Activated naive CD8-positive, alpha-beta T cell treated with anti-CD3 and anti-CD28 coated beads, Interleukin-2, amount 10 ng/mL, durations not matched to agents 7 days and 5 days (primary cell): ENCODE data around the gene CYP1A1. TPM values are rescaled to one million over a fixed set of nuclear protein-coding genes. Genes with fewer than 3 reads are reported as not detected.

Source experiments
- ATAC-seq: fragments of 150-1000 bp; cut with Tn5 transposase; one replicate; pipeline ENCODE4 v1.10.0; 2021; ENCODE audit warnings: low read depth, moderate library complexity
- POLR2A ChIA-PET: fragments of 350-600 bp; sonication (Branson Sonifier 250); formaldehyde crosslinking; loops from one replicate; lab custom pipeline; 2021; ENCODE audit warnings: antibody characterized with exemption; lab: Charles Lee
- DNase-seq: peaks from one replicate; pipeline ENCODE4 v3.0.0; 2021
- H3K27ac Mint-ChIP-seq: one replicate; pipeline ENCODE4 v1.8.0; 2022; ENCODE audit warnings: mild to moderate bottlenecking, mixed read lengths
- H3K27me3 Mint-ChIP-seq: one replicate; pipeline ENCODE4 v1.8.0; 2022; ENCODE audit warnings: mild to moderate bottlenecking, moderate library complexity, mixed read lengths
- H3K36me3 Mint-ChIP-seq: one replicate; pipeline ENCODE4 v1.8.0; 2021; ENCODE audit warnings: mild to moderate bottlenecking, mixed read lengths
- H3K4me1 Mint-ChIP-seq: one replicate; pipeline ENCODE4 v1.8.0; 2021; ENCODE audit warnings: mixed read lengths
- H3K4me3 Mint-ChIP-seq: one replicate; pipeline ENCODE4 v1.8.0; 2022; ENCODE audit warnings: mild to moderate bottlenecking, moderate library complexity, mixed read lengths
- H3K9me3 Mint-ChIP-seq: one replicate; pipeline ENCODE4 v1.8.0; 2021; ENCODE audit warnings: mixed read lengths
- total RNA-seq, 2 experiments: library from RNA; stranded (reverse); gene quantifications; one replicate each; pipeline ENCODE4 v1.2.3, GENCODE V29; 2021

CYP1A1 gene
- 10 to 100 TPM; 12.0 to 12.4 TPM for total RNA-seq

- Mint-ChIP-seq H3K4me1 (peaks cover 20% of the 10 kb centered on the region), H3K4me3 (peak within 1 kb of the TSS; percentile 79), H3K27me3 (peaks cover 4% of the 10 kb centered on the region), H3K36me3 (no peaks in the 10 kb centered on the region), H3K9me3 (no peaks in the 10 kb centered on the region), H3K27ac (peak within 1 kb of the TSS; percentile 90)
- peak; percentile 45 for DNase-seq
- no peak for ATAC-seq
- POLR2A ChIA-PET, result interaction anchor here (0.7 to 2.1 kb wide), 10 partner anchors 26 to 110 kb away, joined by 3 to 8 read pairs (median 4); partner anchors contain the start of gene EDC3
These were observed at the start of gene CYP1A1 for GRCh38 chr15:74725225-74725774. TSS of gene CYP1A1 (minus strand) at chr15:74725528. CDS start at chr15:74723097, 2,431 bp downstream.

- Mint-ChIP-seq H3K4me1 (peaks cover 44% of the 10 kb centered on the region), H3K36me3 (peaks cover 2% of the 10 kb centered on the region), H3K4me3 (no peak overlapping the region), H3K27me3 (no peaks in the 10 kb centered on the region), H3K9me3 (no peaks in the 10 kb centered on the region), H3K27ac (peak overlapping the region; percentile 67)
- POLR2A ChIA-PET, result interaction anchor here (0.6 to 21.9 kb wide), 2 partner anchors 19 to 71 kb away, joined by 4 to 709 read pairs; no protein-coding TSS in a partner anchor
- no peak for ATAC-seq
- no peak for DNase-seq
These were observed 48.5 kb upstream of the CYP1A1 start for GRCh38 chr15:74773731-74774252.

DNA sequence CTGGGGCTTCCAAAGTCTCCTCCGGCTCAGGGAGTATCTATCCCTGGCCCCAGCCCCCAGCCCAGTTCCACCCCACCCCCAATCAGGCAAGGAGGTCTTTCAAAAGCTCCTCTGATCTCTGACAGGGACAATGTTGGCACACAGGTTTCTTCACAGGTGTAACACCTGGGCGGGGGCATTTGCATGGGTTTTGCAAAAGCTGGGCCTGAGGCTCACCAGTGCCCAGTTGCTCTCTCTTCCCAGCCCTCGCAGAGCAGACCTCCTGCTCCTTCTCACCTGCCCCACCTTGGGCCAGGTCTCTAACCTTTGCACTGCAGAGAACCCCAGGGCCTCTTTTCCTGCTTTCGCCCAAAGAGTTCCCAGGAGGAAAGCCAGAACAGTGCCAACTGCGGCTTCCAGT, 48.0 kb upstream of the CYP1A1 start:
- no peaks in the 10 kb centered on the region for H3K36me3 Mint-ChIP-seq
- H3K9me3 Mint-ChIP-seq, result no peaks in the 10 kb centered on the region
- no peak for DNase-seq
- no peak overlapping the region for H3K27ac Mint-ChIP-seq
- H3K27me3 Mint-ChIP-seq, result no peaks in the 10 kb centered on the region
- H3K4me1 Mint-ChIP-seq, result peaks cover 42% of the 10 kb centered on the region
- POLR2A ChIA-PET, result interaction anchor here (21.9 kb wide), 1 partner anchor 19 kb away, joined by 709 read pairs; no protein-coding TSS in a partner anchor
- no peak overlapping the region for H3K4me3 Mint-ChIP-seq
- no peak for ATAC-seq

GRCh38 chr15:74770211-74770903, 45.0 kb upstream of the CYP1A1 start:
- H3K9me3 Mint-ChIP-seq, result no peaks in the 10 kb centered on the region
- no peaks in the 10 kb centered on the region for H3K27me3 Mint-ChIP-seq
- no peak overlapping the region for H3K27ac Mint-ChIP-seq

GRCh38 chr15:74769463-74770025, 44.2 kb upstream of the CYP1A1 start:
- ATAC-seq, result no peak

More at GRCh38 chr15:74770211-74770903, 45.0 kb upstream of the CYP1A1 start:
- H3K4me1 Mint-ChIP-seq, result peaks cover 17% of the 10 kb centered on the region
- ATAC-seq (no peak), DNase-seq (no peak)
- no peaks in the 10 kb centered on the region for H3K36me3 Mint-ChIP-seq
- POLR2A ChIA-PET, result interaction anchor here (0.8 to 21.9 kb wide), 7 partner anchors 10 to 181 kb away, joined by 3 to 709 read pairs (median 5); partner anchors contain the start of gene CSK
- H3K4me3 Mint-ChIP-seq, result no peak overlapping the region

GRCh38 chr15:74768771-74769342, 43.5 kb upstream of the CYP1A1 start:
- Mint-ChIP-seq H3K27me3 (no peaks in the 10 kb centered on the region), H3K36me3 (no peaks in the 10 kb centered on the region), H3K9me3 (no peaks in the 10 kb centered on the region), H3K27ac (peak overlapping the region; percentile 65), H3K4me3 (peak overlapping the region; percentile 52), H3K4me1 (peaks cover 12% of the 10 kb centered on the region)
- POLR2A ChIA-PET, result interaction anchor here (0.7 to 21.9 kb wide), 7 partner anchors 24 to 136 kb away, joined by 3 to 709 read pairs (median 6); partner anchors contain the start of genes CYP1A1 and EDC3
- peak; percentile 73 for DNase-seq
- ATAC-seq, result peak; percentile 29

More at GRCh38 chr15:74769463-74770025, 44.2 kb upstream of the CYP1A1 start:
- POLR2A ChIA-PET, result interaction anchor here (0.6 to 21.9 kb wide), 6 partner anchors 23 to 391 kb away, joined by 3 to 709 read pairs (median 6); no protein-coding TSS in a partner anchor
- Mint-ChIP-seq H3K4me1 (peaks cover 16% of the 10 kb centered on the region), H3K27me3 (no peaks in the 10 kb centered on the region), H3K27ac (no peak overlapping the region), H3K4me3 (no peak overlapping the region), H3K9me3 (no peaks in the 10 kb centered on the region), H3K36me3 (no peaks in the 10 kb centered on the region)
- no peak for DNase-seq

GRCh38 chr15:74768099-74768770, 42.9 kb upstream of the CYP1A1 start:
- Mint-ChIP-seq H3K4me3 (peak overlapping the region; percentile 52), H3K4me1 (peaks cover 12% of the 10 kb centered on the region), H3K36me3 (no peaks in the 10 kb centered on the region), H3K9me3 (no peaks in the 10 kb centered on the region), H3K27ac (peak overlapping the region; percentile 65), H3K27me3 (no peaks in the 10 kb centered on the region)
- POLR2A ChIA-PET, result interaction anchor here (0.7 to 21.9 kb wide), 7 partner anchors 24 to 135 kb away, joined by 3 to 709 read pairs (median 6); partner anchors contain the start of genes CYP1A1 and EDC3
- ATAC-seq (no peak), DNase-seq (no peak)

DNA sequence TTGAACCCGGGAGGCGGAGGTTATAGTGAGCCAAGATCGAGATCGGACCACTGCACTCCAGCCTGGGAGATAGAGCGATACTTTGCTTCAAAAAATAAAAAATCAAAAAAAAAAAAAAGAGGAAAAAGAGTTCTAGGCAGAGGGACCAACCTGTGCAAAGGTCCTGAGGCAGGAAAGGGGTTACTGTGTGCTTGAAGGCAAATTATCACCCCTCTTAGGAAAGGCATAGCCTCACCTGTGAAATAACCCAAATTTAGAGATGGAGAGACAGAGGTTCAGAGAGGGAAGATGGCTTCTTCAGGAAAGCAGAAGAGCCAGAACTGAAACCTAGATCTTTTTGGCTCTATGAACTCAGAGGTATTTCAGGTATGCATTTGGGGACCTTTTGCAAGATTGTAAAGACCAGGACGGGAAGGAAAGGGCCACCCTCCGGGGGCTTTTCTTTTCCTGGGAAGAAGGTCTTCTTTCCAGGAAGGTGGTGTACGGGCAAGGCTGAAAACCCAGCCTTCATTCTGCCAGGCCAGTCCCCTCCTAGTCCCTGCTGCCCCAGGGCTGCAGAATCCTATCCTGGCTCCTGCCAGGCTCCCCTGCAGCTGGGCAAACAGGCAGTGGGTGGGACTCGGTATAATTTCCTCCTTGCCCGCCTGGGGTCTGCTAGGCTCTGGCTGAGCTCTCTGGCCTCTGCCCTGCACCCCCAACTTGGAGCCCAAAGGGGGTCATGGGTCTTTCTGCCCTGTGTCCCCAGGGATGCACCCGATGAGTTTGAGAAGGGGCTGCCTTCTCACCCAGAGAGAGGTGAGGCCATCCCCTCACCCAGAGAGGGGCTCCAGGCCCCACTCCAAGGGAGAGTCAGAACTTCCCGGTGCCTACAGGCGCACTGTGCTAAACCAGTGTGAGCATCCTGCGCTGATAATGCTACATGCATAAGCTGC, 42.1 kb upstream of the CYP1A1 start:
- ATAC-seq (no peak), DNase-seq (no peak)
- peaks cover 14% of the 10 kb centered on the region for H3K4me1 Mint-ChIP-seq
- no peak overlapping the region for H3K4me3 Mint-ChIP-seq
- H3K27ac Mint-ChIP-seq, result no peak overlapping the region
- H3K9me3 Mint-ChIP-seq, result no peaks in the 10 kb centered on the region
- no peaks in the 10 kb centered on the region for H3K36me3 Mint-ChIP-seq
- H3K27me3 Mint-ChIP-seq, result no peaks in the 10 kb centered on the region
- POLR2A ChIA-PET, result interaction anchor here (1.3 to 21.9 kb wide), 3 partner anchors 25 to 131 kb away, joined by 6 to 709 read pairs (median 8); partner anchors contain the start of gene CYP1A1

DNA sequence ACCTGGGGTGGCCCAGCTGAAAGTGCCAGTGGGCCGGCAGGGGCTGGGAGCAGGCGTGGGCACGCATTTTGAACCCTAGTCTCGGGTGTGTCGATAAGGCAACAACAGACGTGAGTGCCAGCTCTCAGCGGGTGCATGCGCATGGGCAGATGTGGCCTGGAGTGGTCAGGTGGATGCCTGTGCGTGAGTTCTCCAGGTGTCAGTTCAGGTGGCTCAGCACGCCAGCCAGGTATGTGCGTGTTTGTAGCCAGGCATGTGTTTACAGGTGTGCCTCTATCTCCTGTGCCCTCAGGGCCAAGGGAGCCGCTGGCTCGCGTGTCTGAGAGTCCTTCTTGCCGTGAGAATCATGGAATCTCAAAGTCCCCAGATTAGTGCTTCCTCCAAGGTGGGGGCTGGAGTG, 38.1 kb upstream of the CYP1A1 start:
- H3K4me3 Mint-ChIP-seq, result no peak overlapping the region
- H3K27ac Mint-ChIP-seq, result no peak overlapping the region
- no peaks in the 10 kb centered on the region for H3K36me3 Mint-ChIP-seq
- no peak for ATAC-seq
- no peaks in the 10 kb centered on the region for H3K9me3 Mint-ChIP-seq
- POLR2A ChIA-PET, result interaction anchor here (0.6 to 1.1 kb wide), 2 partner anchors 20 to 93 kb away, joined by 3 to 4 read pairs; no protein-coding TSS in a partner anchor
- H3K4me1 Mint-ChIP-seq, result peaks cover 2% of the 10 kb centered on the region
- no peaks in the 10 kb centered on the region for H3K27me3 Mint-ChIP-seq
- DNase-seq, result no peak

DNA sequence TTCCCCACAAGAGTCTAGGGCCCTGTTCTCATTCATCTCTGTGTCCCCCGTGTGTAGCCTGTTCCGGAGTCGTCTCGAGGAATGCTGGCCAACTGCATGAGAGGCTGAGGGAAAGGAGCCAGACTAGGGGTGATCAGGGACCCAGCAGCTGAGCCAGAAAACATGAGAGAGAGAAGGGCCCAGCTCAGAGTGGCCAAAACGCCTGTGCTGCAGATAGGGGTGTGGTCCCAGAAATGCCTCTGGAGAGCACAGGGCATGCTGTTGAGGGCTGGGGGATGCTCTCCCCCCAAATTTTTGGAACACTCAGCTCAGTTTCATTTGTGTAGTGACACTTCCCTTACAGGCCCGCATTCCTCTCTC, 37.4 kb upstream of the CYP1A1 start:
- Mint-ChIP-seq H3K9me3 (no peaks in the 10 kb centered on the region), H3K4me1 (peaks cover 2% of the 10 kb centered on the region), H3K27me3 (no peaks in the 10 kb centered on the region), H3K27ac (peak overlapping the region; percentile 50), H3K36me3 (no peaks in the 10 kb centered on the region), H3K4me3 (no peak overlapping the region)
- DNase-seq, result no peak
- ATAC-seq, result peak; percentile 41
- POLR2A ChIA-PET, result interaction anchor here (0.6 to 1.1 kb wide), 4 partner anchors 21 to 1082 kb away, joined by 3 to 5 read pairs (median 3); partner anchors contain the start of gene CYP1A1

GRCh38 chr15:74758736-74759135, 33.4 kb upstream of the CYP1A1 start:
- Mint-ChIP-seq H3K27ac (no peak overlapping the region), H3K9me3 (no peaks in the 10 kb centered on the region), H3K27me3 (peaks cover 3% of the 10 kb centered on the region), H3K4me3 (no peak overlapping the region), H3K4me1 (peaks cover 2% of the 10 kb centered on the region), H3K36me3 (no peaks in the 10 kb centered on the region)
- ATAC-seq (no peak), DNase-seq (no peak)
- POLR2A ChIA-PET, result no interaction called here
